Measurements from ENCODE around the gene C2CD4D. TPM values are rescaled to one million over a fixed set of nuclear protein-coding genes. Genes with fewer than 3 reads are reported as not detected.

C2CD4D gene
- total RNA-seq, 1 experiment from 2014 or later = not detected

- DNase-seq (ENCODE audit: low spot score) = peak; percentile 99
Observed at GRCh38 chr1:151790071-151790939, 49.3 kb downstream of the C2CD4D start, which contains the start of gene TDRKH. TDRKH (minus strand) TSS chr1:151790500; CDS start chr1:151783022, 7,478 bp downstream.

Other genes starting within 250 kb of the C2CD4D start
- 17.0 and 17.7 TPM in 2 replicates for gene SNX27, start 227.8 kb downstream of the C2CD4D start, total RNA-seq (2014; rRNA removed; shearing (Covaris generic))
- gene CELF3, start 123.0 kb downstream of the C2CD4D start, total RNA-seq (2014; rRNA removed; shearing (Covaris generic)) = not detected in 2 replicates
- gene RIIAD1, start 118.3 kb downstream of the C2CD4D start, total RNA-seq (2014; rRNA removed; shearing (Covaris generic)) = not detected in 2 replicates
- gene MRPL9, start 76.3 kb downstream of the C2CD4D start, total RNA-seq (2014; rRNA removed; shearing (Covaris generic)) = 74.8 and 88.5 TPM in 2 replicates
- gene TDRKH, start 49.3 kb downstream of the C2CD4D start, total RNA-seq (2014; rRNA removed; shearing (Covaris generic)) = 2.1 and 2.4 TPM in 2 replicates
- not detected in 2 replicates for gene LINGO4, start 34.4 kb downstream of the C2CD4D start, total RNA-seq (2014; rRNA removed; shearing (Covaris generic))
- 0.60 and 1.2 TPM in 2 replicates for gene RORC, start 8.0 kb downstream of the C2CD4D start, total RNA-seq (2014; rRNA removed; shearing (Covaris generic))
- gene THEM5, start 13.9 kb upstream of the C2CD4D start, total RNA-seq (2014; rRNA removed; shearing (Covaris generic)) = not detected in 2 replicates
- gene THEM4, start 69.7 kb upstream of the C2CD4D start, total RNA-seq (2014; rRNA removed; shearing (Covaris generic)) = 9.3 and 11.3 TPM in 2 replicates
- 58.6 and 87.8 TPM in 2 replicates for gene S100A10, start 154.0 kb upstream of the C2CD4D start, total RNA-seq (2014; rRNA removed; shearing (Covaris generic))
- 377 and 488 TPM in 2 replicates for gene S100A11, start 197.2 kb upstream of the C2CD4D start, total RNA-seq (2014; rRNA removed; shearing (Covaris generic))
- not detected in 2 replicates for gene TCHHL1, start 249.2 kb upstream of the C2CD4D start, total RNA-seq (2014; rRNA removed; shearing (Covaris generic))

Measured in H4 (cell line).